Activated T-helper 2 cell treated with anti-CD3 and anti-CD28 coated beads, Interferon-gamma antibody, Interleukin-2, Interleukin-4, amounts not matched to agents 10 μg/mL and 5 μg/mL and 100 μg/mL, durations not matched to agents 14 hours and 24 hours and 36 hours (primary cell): ENCODE measurements around the gene GID4. TPM values are rescaled to one million over a fixed set of nuclear protein-coding genes. Genes with fewer than 3 reads are reported as not detected.

Source experiments
- DNase-seq: peaks from one replicate; pipeline ENCODE4 v3.0.0; 2021; ENCODE audit warnings: low spot score
- H3K27ac Mint-ChIP-seq: one replicate; pipeline ENCODE4 v1.8.0; 2021; ENCODE audit warnings: mixed read lengths
- H3K27me3 Mint-ChIP-seq: one replicate; pipeline ENCODE4 v1.8.0; 2021; ENCODE audit warnings: low read depth, mixed read lengths
- H3K36me3 Mint-ChIP-seq: one replicate; pipeline ENCODE4 v1.8.0; 2021; ENCODE audit warnings: low read depth, mixed read lengths
- H3K4me1 Mint-ChIP-seq: one replicate; pipeline ENCODE4 v1.8.0; 2021; ENCODE audit warnings: low read depth, mixed read lengths
- H3K4me3 Mint-ChIP-seq: one replicate; pipeline ENCODE4 v1.8.0; 2021; ENCODE audit warnings: low read depth, mild to moderate bottlenecking, moderate library complexity, mixed read lengths
- H3K9me3 Mint-ChIP-seq: one replicate; pipeline ENCODE4 v1.8.0; 2021; ENCODE audit warnings: mixed read lengths
- intact Hi-C: fragments of 100-400 bp; cut with micrococcal nuclease; formaldehyde crosslinking; loops from one replicate; pipeline ENCODE4 v1.15.1; 2023
- total RNA-seq: library from RNA; stranded (reverse); gene quantifications from 2 replicates; pipeline ENCODE4 v1.2.3, GENCODE V29; 2022

The GID4 gene
- total RNA-seq, 1 donor from 2014 or later = 10.8 TPM

DNA sequence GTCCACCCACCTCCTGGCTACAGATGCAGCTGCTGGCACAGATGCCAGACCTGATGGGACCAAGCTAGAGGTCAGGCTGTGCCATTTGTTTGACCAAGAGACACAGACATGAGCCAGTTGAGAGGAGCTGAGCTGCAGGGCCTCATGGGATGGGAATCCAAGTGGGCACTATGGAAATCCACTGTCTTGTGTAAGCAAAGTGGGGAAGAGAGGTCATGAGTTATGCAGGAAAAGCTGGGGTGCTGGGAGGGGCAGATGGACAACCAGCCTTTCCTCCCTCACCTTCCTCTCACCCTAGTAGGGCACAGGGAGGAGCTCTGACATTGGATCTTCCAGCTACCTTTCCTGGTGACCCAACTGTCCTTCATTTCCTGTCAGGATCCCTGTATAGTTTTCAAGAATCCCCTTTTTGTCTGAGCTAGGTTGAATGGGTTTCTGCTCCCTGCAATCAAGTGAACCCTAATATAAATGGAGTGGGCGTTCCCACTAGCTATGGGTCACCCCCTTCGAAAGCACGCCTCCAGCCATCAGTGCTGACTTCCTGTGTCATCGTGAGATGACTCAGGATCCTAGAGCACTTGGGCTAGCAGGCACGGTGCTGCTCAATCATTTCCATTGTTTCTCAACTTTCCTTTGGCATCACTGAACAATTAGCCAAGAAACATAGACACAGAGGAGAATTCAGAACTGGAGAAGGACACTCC, 13.8 kb upstream of the GID4 start:
- Mint-ChIP-seq H3K36me3 (peaks cover 11% of the 10 kb centered on the region), H3K27me3 (no peaks in the 10 kb centered on the region), H3K27ac (peak overlapping the region; percentile 63), H3K4me1 (peaks cover 10% of the 10 kb centered on the region), H3K4me3 (no peak overlapping the region), H3K9me3 (no peaks in the 10 kb centered on the region)
- intact Hi-C loops = no loop called here
- DNase-seq = no peak

DNA sequence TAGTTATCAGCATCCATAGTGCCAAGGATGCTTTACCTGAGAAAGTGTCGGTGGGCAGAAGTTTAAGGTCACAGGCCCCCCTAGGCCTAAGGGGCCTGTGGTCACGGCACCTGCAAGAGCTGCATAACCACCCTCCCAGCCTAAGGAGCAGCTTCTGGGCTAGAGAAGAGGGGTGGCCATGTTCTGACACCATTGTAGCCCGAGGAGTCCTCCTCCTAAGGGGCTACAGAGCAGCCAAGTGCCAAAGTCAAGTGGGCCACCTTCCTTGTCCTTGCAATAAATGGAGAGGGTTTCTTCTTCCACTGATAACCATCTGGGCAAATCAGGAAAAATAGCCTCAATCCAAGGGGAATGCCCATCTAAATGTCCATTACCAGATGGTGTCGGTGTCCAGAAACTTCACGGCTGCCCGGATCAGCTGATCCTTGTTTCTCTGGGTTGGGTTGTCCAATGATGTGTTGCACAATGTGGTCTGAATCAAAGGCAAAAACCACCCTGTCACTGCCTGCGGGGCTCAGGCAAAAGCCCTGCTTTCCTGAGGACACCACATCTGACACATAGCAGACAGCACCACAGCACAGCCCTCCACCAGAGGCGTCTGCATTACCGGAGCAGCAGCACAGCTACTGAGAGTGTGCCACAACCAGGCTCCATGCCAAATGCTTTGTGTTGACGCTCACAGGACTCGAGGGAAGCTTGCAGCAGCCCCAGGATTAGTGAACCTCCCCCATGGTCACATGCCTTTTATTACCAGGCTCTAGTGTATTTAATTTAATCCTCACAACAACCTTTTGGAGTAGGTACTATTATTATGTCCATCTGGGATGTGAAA, 13.0 kb upstream of the GID4 start:
- no peaks in the 10 kb centered on the region for H3K9me3 Mint-ChIP-seq
- peak overlapping the region; percentile 63 for H3K27ac Mint-ChIP-seq
- H3K4me1 Mint-ChIP-seq = peaks cover 10% of the 10 kb centered on the region
- no peak overlapping the region for H3K4me3 Mint-ChIP-seq
- peaks cover 11% of the 10 kb centered on the region for H3K36me3 Mint-ChIP-seq
- no peaks in the 10 kb centered on the region for H3K27me3 Mint-ChIP-seq
- intact Hi-C loops = no loop called here
- no peak for DNase-seq

GRCh38 chr17:18027280-18027679, 11.9 kb upstream of the GID4 start:
- DNase-seq = no peak
- intact Hi-C loops = no loop called here
- H3K4me1 Mint-ChIP-seq = peaks cover 15% of the 10 kb centered on the region
- H3K4me3 Mint-ChIP-seq = no peak overlapping the region
- no peak overlapping the region for H3K27ac Mint-ChIP-seq
- H3K27me3 Mint-ChIP-seq = no peaks in the 10 kb centered on the region
- H3K9me3 Mint-ChIP-seq = no peaks in the 10 kb centered on the region
- peaks cover 11% of the 10 kb centered on the region for H3K36me3 Mint-ChIP-seq

- H3K36me3 Mint-ChIP-seq = peaks cover 11% of the 10 kb centered on the region
- no peaks in the 10 kb centered on the region for H3K9me3 Mint-ChIP-seq
- H3K4me1 Mint-ChIP-seq = peaks cover 20% of the 10 kb centered on the region
- intact Hi-C loops = no loop called here
- no peak overlapping the region for H3K4me3 Mint-ChIP-seq
- H3K27ac Mint-ChIP-seq = no peak overlapping the region
- no peaks in the 10 kb centered on the region for H3K27me3 Mint-ChIP-seq
- DNase-seq = no peak
These were observed 10.9 kb upstream of the GID4 start for GRCh38 chr17:18028114-18028951.

- Mint-ChIP-seq H3K27me3 (no peaks in the 10 kb centered on the region), H3K9me3 (no peaks in the 10 kb centered on the region), H3K36me3 (peaks cover 11% of the 10 kb centered on the region), H3K27ac (no peak overlapping the region), H3K4me3 (no peak overlapping the region), H3K4me1 (peaks cover 23% of the 10 kb centered on the region)
- DNase-seq = no peak
- intact Hi-C loops = no loop called here
These were observed 10.2 kb upstream of the GID4 start for GRCh38 chr17:18028952-18029540.

DNA sequence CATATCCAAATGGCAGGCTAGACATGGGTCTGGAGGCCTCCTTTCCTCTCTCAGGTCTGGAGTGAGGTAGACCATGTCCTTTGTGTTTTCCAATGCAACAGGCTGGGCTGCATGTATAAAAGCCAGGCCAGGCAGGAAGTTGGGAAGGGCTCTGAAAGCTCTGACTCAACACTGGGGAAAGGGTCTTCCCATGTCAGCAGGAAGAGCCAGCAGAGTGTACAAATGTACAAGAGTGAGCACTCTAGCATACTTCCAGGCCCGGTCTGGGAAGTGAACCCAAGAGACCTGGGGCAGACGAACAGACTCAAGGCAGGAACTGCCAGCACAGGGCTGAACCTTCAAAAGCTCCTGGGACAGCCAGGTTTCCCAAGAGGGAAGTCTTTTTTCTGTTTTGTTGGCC, 7.3 kb upstream of the GID4 start:
- no peak overlapping the region for H3K27ac Mint-ChIP-seq

GRCh38 chr17:18033442-18034099, 5.6 kb upstream of the GID4 start:
- Mint-ChIP-seq H3K27me3 (no peaks in the 10 kb centered on the region), H3K4me1 (peaks cover 28% of the 10 kb centered on the region), H3K9me3 (no peaks in the 10 kb centered on the region), H3K36me3 (peaks cover 6% of the 10 kb centered on the region), H3K4me3 (no peak overlapping the region), H3K27ac (no peak overlapping the region)
- intact Hi-C loops = loop anchor here (1.0 to 10.0 kb wide), 5 partner anchors 61 to 352 kb away; partner anchors contain the start of genes ALKBH5, DRC3, RAI1 and TOM1L2
- DNase-seq = peak; percentile 35

More for the DNA sequence above, 7.3 kb upstream of the GID4 start:
- peaks cover 14% of the 10 kb centered on the region for H3K4me1 Mint-ChIP-seq
- H3K27me3 Mint-ChIP-seq = no peaks in the 10 kb centered on the region
- peaks cover 4% of the 10 kb centered on the region for H3K36me3 Mint-ChIP-seq
- no peak for DNase-seq
- H3K4me3 Mint-ChIP-seq = no peak overlapping the region
- intact Hi-C loops = loop anchor here (10.0 kb wide), 2 partner anchors 153 to 177 kb away; partner anchors contain the start of gene ALKBH5
- no peaks in the 10 kb centered on the region for H3K9me3 Mint-ChIP-seq

- no peak overlapping the region for H3K27ac Mint-ChIP-seq
- intact Hi-C loops = loop anchor here (5.0 to 10.0 kb wide), 4 partner anchors 78 to 213 kb away; partner anchors contain the start of gene ALKBH5
- no peak for DNase-seq
- no peaks in the 10 kb centered on the region for H3K9me3 Mint-ChIP-seq
- peaks cover 34% of the 10 kb centered on the region for H3K4me1 Mint-ChIP-seq
- H3K4me3 Mint-ChIP-seq = no peak overlapping the region
- peaks cover 10% of the 10 kb centered on the region for H3K36me3 Mint-ChIP-seq
- no peaks in the 10 kb centered on the region for H3K27me3 Mint-ChIP-seq
These were observed 3.5 kb upstream of the GID4 start for GRCh38 chr17:18035704-18036103.

DNA sequence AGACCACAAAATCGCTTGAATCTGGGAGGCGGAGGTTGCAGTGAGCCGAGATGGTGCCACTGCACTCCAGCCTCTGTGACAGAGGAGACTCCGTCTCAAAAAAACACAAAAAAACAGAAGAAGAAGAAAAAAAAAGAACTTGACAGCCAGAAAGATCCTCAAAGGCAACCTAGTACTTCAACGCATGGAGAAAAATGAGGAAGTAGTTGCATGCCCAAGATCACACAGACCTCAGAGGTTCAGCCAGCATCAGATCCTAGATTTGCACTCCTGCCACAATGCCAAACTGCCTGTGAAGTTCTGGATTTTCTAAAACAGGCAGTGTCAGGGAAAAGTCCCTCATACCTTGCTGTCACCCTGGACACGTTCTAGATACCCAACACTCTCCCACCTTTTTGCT, 1.7 kb upstream of the GID4 start:
- Mint-ChIP-seq H3K9me3 (no peaks in the 10 kb centered on the region), H3K27me3 (no peaks in the 10 kb centered on the region), H3K36me3 (peaks cover 10% of the 10 kb centered on the region), H3K27ac (peak overlapping the region; percentile 28), H3K4me1 (peaks cover 40% of the 10 kb centered on the region), H3K4me3 (peak overlapping the region; percentile 92)
- intact Hi-C loops = loop anchor here (5.0 to 10.0 kb wide), 4 partner anchors 80 to 215 kb away; partner anchors contain the start of gene ALKBH5
- no peak for DNase-seq

DNA sequence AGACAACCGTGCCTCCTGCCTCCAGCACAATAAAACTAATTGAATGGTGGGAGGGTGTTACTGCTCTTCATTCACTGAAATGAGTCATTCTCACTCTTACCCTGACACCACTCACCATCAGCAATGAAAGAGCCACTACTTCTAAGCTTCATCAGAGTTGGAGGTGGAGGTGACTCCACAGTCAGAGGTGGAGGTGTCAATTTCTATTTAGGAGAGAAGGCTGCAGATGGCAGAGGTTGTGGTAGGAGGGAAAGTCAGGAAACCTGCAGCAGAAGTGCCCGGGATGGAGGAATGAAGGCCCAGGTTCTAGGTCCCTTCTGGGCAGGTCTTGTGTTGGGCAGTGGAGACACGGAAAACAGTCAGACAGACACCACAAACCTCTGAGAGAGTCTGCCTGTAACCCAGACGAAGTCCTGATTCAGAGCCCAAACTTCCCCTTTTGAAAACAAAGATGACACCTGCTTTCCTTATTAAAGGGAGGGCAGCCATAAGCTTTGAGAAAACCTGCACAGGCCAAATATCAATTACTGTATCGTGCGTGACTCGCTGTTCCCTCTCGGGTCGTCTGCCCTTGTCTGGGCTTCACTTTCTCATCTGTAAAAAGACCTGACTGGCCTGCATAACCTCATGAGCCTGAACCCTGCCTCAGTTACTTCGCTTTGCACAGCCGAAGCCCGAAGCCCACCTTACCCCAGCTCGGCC, 908 bp upstream of the GID4 start:
- DNase-seq = no peak
- intact Hi-C loops = loop anchor here (2.0 to 10.0 kb wide), 5 partner anchors 81 to 447 kb away; partner anchors contain the start of genes ALKBH5 and PEMT
- H3K27ac Mint-ChIP-seq = peak overlapping the region; percentile 87
- H3K27me3 Mint-ChIP-seq = no peaks in the 10 kb centered on the region
- H3K36me3 Mint-ChIP-seq = peaks cover 10% of the 10 kb centered on the region
- H3K9me3 Mint-ChIP-seq = no peaks in the 10 kb centered on the region
- peak overlapping the region; percentile 92 for H3K4me3 Mint-ChIP-seq
- peaks cover 36% of the 10 kb centered on the region for H3K4me1 Mint-ChIP-seq

DNA sequence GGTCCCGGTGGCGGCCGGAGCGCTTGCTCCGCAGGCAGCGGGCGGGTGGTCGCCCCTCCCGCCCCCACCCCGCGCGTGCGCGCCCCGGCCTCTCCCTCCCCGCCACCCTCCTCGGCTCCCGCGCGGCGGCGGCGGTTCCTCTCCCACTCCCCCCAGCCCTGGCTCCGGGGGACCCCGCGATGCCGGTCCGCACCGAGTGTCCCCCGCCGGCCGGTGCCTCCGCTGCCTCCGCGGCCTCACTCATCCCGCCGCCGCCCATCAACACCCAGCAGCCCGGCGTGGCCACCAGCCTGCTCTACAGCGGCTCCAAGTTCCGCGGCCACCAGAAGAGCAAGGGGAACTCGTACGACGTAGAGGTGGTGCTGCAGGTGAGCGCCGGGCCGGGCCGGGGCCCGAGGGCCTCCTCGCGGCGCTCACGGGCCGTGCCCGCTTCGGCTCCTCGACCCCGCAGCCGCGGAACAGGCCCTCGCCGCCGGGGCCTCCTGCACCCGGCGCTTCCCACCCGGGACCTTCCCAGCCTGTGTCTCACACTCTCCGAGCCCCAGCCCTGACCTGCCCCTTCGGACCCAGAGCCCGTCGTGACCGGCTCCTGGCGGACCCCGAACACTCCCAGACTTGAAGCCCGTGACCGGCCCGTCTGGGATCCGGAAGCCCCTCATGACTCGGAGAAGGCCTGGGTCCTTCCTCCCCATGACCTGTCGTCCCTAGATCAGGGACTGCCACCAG, 490 bp downstream of the GID4 start:
- DNase-seq = no peak
- Mint-ChIP-seq H3K27ac (peak overlapping the region; percentile 87), H3K36me3 (peaks cover 13% of the 10 kb centered on the region), H3K4me1 (peaks cover 34% of the 10 kb centered on the region), H3K4me3 (peak overlapping the region; percentile 92), H3K9me3 (no peaks in the 10 kb centered on the region), H3K27me3 (no peaks in the 10 kb centered on the region)
- intact Hi-C loops = loop anchor here (1.0 to 10.0 kb wide), 7 partner anchors 48 to 449 kb away; partner anchors contain the start of genes ALKBH5, DRC3, DRG2 and PEMT
